K562 (cell line): ENCODE results near the gene PGS1. TPM values are rescaled to one million over a fixed set of nuclear protein-coding genes. Genes with fewer than 3 reads are reported as not detected.

Experiments
- ATAC-seq: fragments of 200-7000 bp; cut with Tn5 transposase; 3 replicates; pipeline ENCODE4 v1.9.1; 2020; ENCODE audit warnings: moderate library complexity
- BruUV-seq: library from RNA; stranded (reverse); fragments of 400-500 nt; replicated peaks from 2 replicates; lab custom pipeline; 2021; lab: Mats Ljungman, UMichigan
- CTCF ChIA-PET: fragments of 300-600 bp; formaldehyde crosslinking; extraction: SDS; loops from one replicate; lab custom pipeline; 2021; ENCODE audit warnings: low intra/inter-chr PET ratio; lab: Yijun Ruan, JAX
- POLR2A ChIA-PET: fragments of 300-600, 350-650 bp; sonication (Branson Sonifier 250); formaldehyde crosslinking; extraction: SDS; loops from one replicate; lab custom pipeline; 2021; ENCODE audit warnings: antibody characterized with exemption, inconsistent platforms; lab: Yijun Ruan, JAX
- DNase-seq, 4 experiments: peaks; one replicate each; pipeline versions ENCODE4 v3.0.0 to v3.0.0-alpha.2; 2011 to 2018; ENCODE audit warnings: low spot score in 3 of 4, mixed read lengths in 3 of 4; ENCODE audit errors: extremely low read depth in 1 of 4
- FAIRE-seq: peaks from 2 replicates; lab custom pipeline; 2011; peaks lifted over from hg19 to GRCh38; lab: Jason Lieb, UNC
- H2AFZ ChIP-seq: 2 replicates; pipeline ENCODE4 v1.6.0; 2011; ENCODE audit warnings: low read depth, low read length, control low read depth, inconsistent platforms
- H3K27ac ChIP-seq: fragments of 200-600 bp; 3 replicates; pipeline ENCODE4 v1.8.0; 2011; ENCODE audit warnings: low read depth, mild to moderate bottlenecking, control low read depth, inconsistent platforms, low read length, moderate library complexity, mixed read lengths; ENCODE audit errors: extremely low read depth
- H3K27me3 ChIP-seq, 2 experiments: fragments of 300-600 bp in 1 of 2; 2 replicates in 1 of 2; 3 replicates in 1 of 2; pipeline versions ENCODE4 v1.6.0 to v1.8.0; 2011; ENCODE audit warnings: inconsistent platforms in 2 of 2, low read length in 2 of 2, mild to moderate bottlenecking in 1 of 2, mixed read lengths in 1 of 2, moderate library complexity in 1 of 2; ENCODE audit not compliant: control insufficient read depth in 2 of 2, insufficient read depth in 2 of 2
- H3K36me3 ChIP-seq: fragments of 300-600 bp; 3 replicates; pipeline ENCODE4 v1.8.0; 2011; ENCODE audit warnings: mild to moderate bottlenecking, low read length, inconsistent platforms; ENCODE audit not compliant: control insufficient read depth, insufficient read depth
- H3K4me1 ChIP-seq, 2 experiments: fragments of 200-600 bp in 1 of 2; replicated peaks in 1 of 2; 2 replicates in 1 of 2; 3 replicates in 1 of 2; pipeline versions ENCODE4 v1.5.1 to v1.8.0; 2011; ENCODE audit warnings: inconsistent platforms in 2 of 2, low read length in 2 of 2, mild to moderate bottlenecking in 1 of 2, mixed read lengths in 1 of 2, moderate library complexity in 1 of 2; ENCODE audit not compliant: control insufficient read depth in 2 of 2, insufficient read depth in 2 of 2
- H3K4me2 ChIP-seq: 2 replicates; pipeline ENCODE4 v1.6.1; 2011; ENCODE audit warnings: low read length, control low read depth, inconsistent platforms, mixed read lengths; ENCODE audit not compliant: insufficient read depth
- H3K4me3 ChIP-seq: fragments of 200-600 bp; sonication (generic), shearing (Covaris generic); 2 replicates; pipeline ENCODE4 v1.5.1; 2016; ENCODE audit warnings: control low read depth, inconsistent platforms
- H3K79me2 ChIP-seq: fragments of 200-600 bp; 3 replicates; pipeline ENCODE4 v1.8.0; 2011; ENCODE audit warnings: low read length, inconsistent platforms; ENCODE audit not compliant: control insufficient read depth, insufficient read depth
- H3K9ac ChIP-seq, 2 experiments: 2 replicates each; pipeline versions ENCODE4 v1.6.0 to v1.6.1; 2011; ENCODE audit warnings: low read depth in 2 of 2, low read length in 2 of 2, control low read depth in 1 of 2, inconsistent platforms in 1 of 2, mild to moderate bottlenecking in 1 of 2, mixed read lengths in 1 of 2; ENCODE audit not compliant: insufficient read depth in 1 of 2
- H3K9me1 ChIP-seq: one replicate; pipeline ENCODE4 v1.6.0; 2011; ENCODE audit warnings: inconsistent platforms, mild to moderate bottlenecking, low read length, moderate library complexity; ENCODE audit not compliant: control insufficient read depth, insufficient read depth
- H3K9me3 ChIP-seq: replicated peaks from 2 replicates; pipeline ENCODE4 v1.5.1; 2011; ENCODE audit warnings: low read depth, low read length, inconsistent platforms; ENCODE audit not compliant: control insufficient read depth, insufficient read depth
- H4K20me1 ChIP-seq: replicated peaks from 2 replicates; pipeline ENCODE4 v1.6.1; 2011; ENCODE audit warnings: low read length, inconsistent platforms, mixed read lengths; ENCODE audit not compliant: control insufficient read depth, insufficient read depth
- IRF2 ChIP-seq: sonication (generic); formaldehyde crosslinking; IDR thresholded peaks from 2 replicates; pipeline ENCODE4 v1.8.1; 2022; ENCODE audit warnings: mild to moderate bottlenecking, missing genetic modification reagents
- ZNF408 ChIP-seq: fragments of 250-450 bp; sonication (Bioruptor Pico); IDR thresholded peaks from 2 replicates; pipeline ENCODE4 v1.4.0; 2020; ENCODE audit warnings: low read depth, mild to moderate bottlenecking, moderate library complexity
- WGBS: fragments of 100-300 bp; shearing (Covaris generic); methylation state at CpG from one replicate; pipeline ENCODE4 v1.1.6; 2016; ENCODE audit warnings: low coverage, mixed read lengths; ENCODE audit not compliant: insufficient coverage; ENCODE audit errors: missing lambda C conversion rate; 5-methylcytosine and 5-hydroxymethylcytosine counted together
- in situ Hi-C: fragments of 300-500 bp; cut with MboI; formaldehyde crosslinking; loops from 4 replicates; pipeline ENCODE4 v1.15.0; 2018; ENCODE audit warnings: inconsistent platforms, mixed read lengths
- intact Hi-C: fragments of 100-400 bp; cut with micrococcal nuclease; formaldehyde crosslinking; loops from 2 replicates; pipeline ENCODE4 v1.14.2; 2022
- polyA plus RNA-seq, 8 experiments: library from polyadenylated mRNA; depleted of rRNA in 4 of 8; stranded (reverse) in 5 of 8; unstranded in 3 of 8; fragments of >200 nt; fragmentation: Nextera tagmentation in 2 of 8; fragmentation: Illumina TruSeq in 1 of 8; extraction: Ambion mirVana in 2 of 8; extraction: Trizol in 1 of 8; gene quantifications; 2 replicates each; pipeline versions ENCODE4 v1.2.1 to v1.2.3, GENCODE V29; 2011 to 2014; ENCODE audit warnings: inconsistent platforms in 1 of 8, missing spikeins in 1 of 8
- total RNA-seq, 7 experiments: library from RNA; depleted of rRNA in 6 of 7; stranded (reverse); fragments of >200 nt in 6 of 7; fragmentation: Illumina TruSeq in 2 of 7; extraction: Trizol in 2 of 7; gene quantifications; 2 replicates each; pipeline versions ENCODE4 v1.2.1 to v1.2.3, GENCODE V29; 2011 to 2021; ENCODE audit warnings: low replicate concordance in 1 of 7
- TF ChIP-seq, protein P1 (sequence below): IDR thresholded peaks from 2 replicates; pipeline ENCODE4 v1.6.1; 2011; ENCODE audit not compliant: insufficient read length; ENCODE audit errors: extremely low read depth
- TF ChIP-seq, protein P2 (sequence below), 2 experiments: fragments of 450-650 bp; IDR thresholded peaks; 2 replicates each; pipeline ENCODE4 v1.6.1; 2016; ENCODE audit warnings: mild to moderate bottlenecking in 2 of 2, borderline replicate concordance in 1 of 2, low read depth in 1 of 2, moderate library complexity in 1 of 2

Gene PGS1
- total and polyA plus RNA-seq, 9 of the 15 experiments (the other 6 are each of a cell fraction or from before 2014, with no cell fraction given) = 1.3 to 39.4 (median 22.3) TPM

DNA sequence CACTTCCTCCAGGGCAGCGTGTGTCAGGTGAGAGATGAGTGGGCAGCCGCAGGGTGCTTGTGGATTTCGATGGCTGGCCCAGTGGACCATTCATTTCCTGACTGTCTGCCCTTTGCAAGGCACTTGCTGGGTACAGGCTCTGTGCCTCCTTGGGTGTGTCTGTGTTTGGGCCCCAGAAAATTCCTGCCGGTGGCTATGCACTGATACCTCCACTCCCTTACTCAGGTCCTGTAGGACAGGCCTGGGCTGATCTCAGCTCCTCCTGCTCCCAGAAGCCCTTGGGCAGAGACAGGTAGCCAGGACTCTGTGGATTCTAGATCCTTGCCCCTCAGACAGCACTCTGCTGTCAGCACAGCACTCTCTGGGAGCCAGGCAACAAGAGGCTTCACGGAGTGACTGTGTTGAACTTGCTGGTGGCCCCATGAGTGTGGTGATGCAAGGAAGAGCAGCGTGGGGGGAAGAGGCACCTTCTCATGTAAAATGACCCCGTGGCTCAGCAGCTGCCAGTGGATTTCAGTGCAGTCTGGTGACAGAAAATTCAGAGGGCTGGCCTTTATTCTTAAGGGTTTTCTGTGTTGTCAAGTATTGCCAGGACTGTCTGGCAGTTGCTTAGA lies 29.0 kb downstream of the PGS1 start:
- Histone ChIP-seq H3K27me3 (no peaks in the 10 kb centered on the region), H3K4me3 (no peak overlapping the region), H4K20me1 (peaks cover 48% of the 10 kb centered on the region), H3K4me2 (no peak overlapping the region), H3K9me3 (no peaks in the 10 kb centered on the region), H3K4me1 (peaks cover 20 to 23% of the 10 kb centered on the region in 2 experiments), H3K27ac (no peak overlapping the region), H3K36me3 (peaks cover 77% of the 10 kb centered on the region; the same call in 2 of the 3 replicates), H3K79me2 (peaks cover 28% of the 10 kb centered on the region), H3K9ac (peak overlapping the region in 1 of 2 experiments; percentile 56; a peak in 1 of 4 replicates), H3K9me1 (no peaks in the 10 kb centered on the region), H2AFZ (no peak overlapping the region)
- WGBS = 85% methylated on average over 7 of the region's 7 CpGs
- no peak for FAIRE-seq
- no TSS peak for BruUV-seq
- DNase-seq = no peak
- intact Hi-C loops (no loop called here), in situ Hi-C loops (no loop called here)
- ChIA-PET POLR2A (interaction anchor here (0.6 kb wide), 1 partner anchor 1490 kb away, joined by 3 read pairs; no protein-coding TSS in a partner anchor), CTCF (no interaction called here)
- ATAC-seq = no peak
- TF ChIP-seq, protein P1, sequence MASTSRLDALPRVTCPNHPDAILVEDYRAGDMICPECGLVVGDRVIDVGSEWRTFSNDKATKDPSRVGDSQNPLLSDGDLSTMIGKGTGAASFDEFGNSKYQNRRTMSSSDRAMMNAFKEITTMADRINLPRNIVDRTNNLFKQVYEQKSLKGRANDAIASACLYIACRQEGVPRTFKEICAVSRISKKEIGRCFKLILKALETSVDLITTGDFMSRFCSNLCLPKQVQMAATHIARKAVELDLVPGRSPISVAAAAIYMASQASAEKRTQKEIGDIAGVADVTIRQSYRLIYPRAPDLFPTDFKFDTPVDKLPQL = no peak
- TF ChIP-seq ZNF408 (CRISPR knock-in tag) = no peak

DNA sequence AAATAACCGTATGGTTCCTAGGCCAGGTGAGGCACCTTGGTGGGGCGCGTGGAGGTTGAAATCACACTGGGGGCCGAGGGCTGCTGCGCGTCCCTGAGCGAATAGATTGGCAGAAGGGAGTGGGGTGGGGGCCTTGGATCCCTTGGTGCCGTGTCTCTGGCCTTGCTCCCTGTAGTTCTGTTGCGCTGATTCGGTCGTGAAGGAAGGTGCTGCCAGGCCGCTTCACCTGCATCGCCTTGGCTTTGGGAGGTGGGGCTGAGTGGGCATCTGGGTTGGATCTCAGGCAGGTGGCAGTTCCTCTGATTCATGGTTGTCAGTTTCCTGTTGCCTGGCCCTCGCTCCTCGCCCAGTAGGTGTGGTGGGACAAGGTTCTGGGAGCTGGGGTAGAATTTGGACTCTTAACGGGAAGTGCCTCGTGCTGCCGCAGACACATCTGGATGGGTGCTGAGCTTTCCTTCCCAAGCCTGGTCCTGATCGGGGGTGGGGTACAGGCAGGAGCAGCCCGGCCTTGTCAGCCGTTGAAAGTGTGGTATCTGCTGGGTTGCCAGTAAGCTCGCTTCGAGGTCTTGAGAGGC lies 30.1 kb downstream of the PGS1 start:
- BruUV-seq = no TSS peak
- peaks cover 33% of the 10 kb centered on the region for H3K79me2 ChIP-seq
- DNase-seq = no peak
- peak overlapping the region in 1 of 2 experiments; percentile 65; a peak in 1 of 4 replicates for H3K9ac ChIP-seq
- peaks cover 3% of the 10 kb centered on the region for H3K9me1 ChIP-seq
- H3K4me1 ChIP-seq = peaks cover 30 to 32% of the 10 kb centered on the region in 2 experiments
- ATAC-seq = no peak
- H3K4me3 ChIP-seq = no peak overlapping the region
- no peak overlapping the region for H3K4me2 ChIP-seq
- 92% methylated on average over 23 of the region's 23 CpGs for WGBS
- POLR2A ChIA-PET = no interaction called here
- intact Hi-C loops = no loop called here
- in situ Hi-C loops = no loop called here
- no peak overlapping the region for H2AFZ ChIP-seq
- peaks cover 77% of the 10 kb centered on the region; the same call in 2 of the 3 replicates for H3K36me3 ChIP-seq
- CTCF ChIA-PET = no interaction called here
- H3K27ac ChIP-seq = no peak overlapping the region
- no peaks in the 10 kb centered on the region for H3K27me3 ChIP-seq
- H4K20me1 ChIP-seq = peaks cover 55% of the 10 kb centered on the region
- no peaks in the 10 kb centered on the region for H3K9me3 ChIP-seq
- FAIRE-seq = no peak
- TF ChIP-seq, protein P2, sequence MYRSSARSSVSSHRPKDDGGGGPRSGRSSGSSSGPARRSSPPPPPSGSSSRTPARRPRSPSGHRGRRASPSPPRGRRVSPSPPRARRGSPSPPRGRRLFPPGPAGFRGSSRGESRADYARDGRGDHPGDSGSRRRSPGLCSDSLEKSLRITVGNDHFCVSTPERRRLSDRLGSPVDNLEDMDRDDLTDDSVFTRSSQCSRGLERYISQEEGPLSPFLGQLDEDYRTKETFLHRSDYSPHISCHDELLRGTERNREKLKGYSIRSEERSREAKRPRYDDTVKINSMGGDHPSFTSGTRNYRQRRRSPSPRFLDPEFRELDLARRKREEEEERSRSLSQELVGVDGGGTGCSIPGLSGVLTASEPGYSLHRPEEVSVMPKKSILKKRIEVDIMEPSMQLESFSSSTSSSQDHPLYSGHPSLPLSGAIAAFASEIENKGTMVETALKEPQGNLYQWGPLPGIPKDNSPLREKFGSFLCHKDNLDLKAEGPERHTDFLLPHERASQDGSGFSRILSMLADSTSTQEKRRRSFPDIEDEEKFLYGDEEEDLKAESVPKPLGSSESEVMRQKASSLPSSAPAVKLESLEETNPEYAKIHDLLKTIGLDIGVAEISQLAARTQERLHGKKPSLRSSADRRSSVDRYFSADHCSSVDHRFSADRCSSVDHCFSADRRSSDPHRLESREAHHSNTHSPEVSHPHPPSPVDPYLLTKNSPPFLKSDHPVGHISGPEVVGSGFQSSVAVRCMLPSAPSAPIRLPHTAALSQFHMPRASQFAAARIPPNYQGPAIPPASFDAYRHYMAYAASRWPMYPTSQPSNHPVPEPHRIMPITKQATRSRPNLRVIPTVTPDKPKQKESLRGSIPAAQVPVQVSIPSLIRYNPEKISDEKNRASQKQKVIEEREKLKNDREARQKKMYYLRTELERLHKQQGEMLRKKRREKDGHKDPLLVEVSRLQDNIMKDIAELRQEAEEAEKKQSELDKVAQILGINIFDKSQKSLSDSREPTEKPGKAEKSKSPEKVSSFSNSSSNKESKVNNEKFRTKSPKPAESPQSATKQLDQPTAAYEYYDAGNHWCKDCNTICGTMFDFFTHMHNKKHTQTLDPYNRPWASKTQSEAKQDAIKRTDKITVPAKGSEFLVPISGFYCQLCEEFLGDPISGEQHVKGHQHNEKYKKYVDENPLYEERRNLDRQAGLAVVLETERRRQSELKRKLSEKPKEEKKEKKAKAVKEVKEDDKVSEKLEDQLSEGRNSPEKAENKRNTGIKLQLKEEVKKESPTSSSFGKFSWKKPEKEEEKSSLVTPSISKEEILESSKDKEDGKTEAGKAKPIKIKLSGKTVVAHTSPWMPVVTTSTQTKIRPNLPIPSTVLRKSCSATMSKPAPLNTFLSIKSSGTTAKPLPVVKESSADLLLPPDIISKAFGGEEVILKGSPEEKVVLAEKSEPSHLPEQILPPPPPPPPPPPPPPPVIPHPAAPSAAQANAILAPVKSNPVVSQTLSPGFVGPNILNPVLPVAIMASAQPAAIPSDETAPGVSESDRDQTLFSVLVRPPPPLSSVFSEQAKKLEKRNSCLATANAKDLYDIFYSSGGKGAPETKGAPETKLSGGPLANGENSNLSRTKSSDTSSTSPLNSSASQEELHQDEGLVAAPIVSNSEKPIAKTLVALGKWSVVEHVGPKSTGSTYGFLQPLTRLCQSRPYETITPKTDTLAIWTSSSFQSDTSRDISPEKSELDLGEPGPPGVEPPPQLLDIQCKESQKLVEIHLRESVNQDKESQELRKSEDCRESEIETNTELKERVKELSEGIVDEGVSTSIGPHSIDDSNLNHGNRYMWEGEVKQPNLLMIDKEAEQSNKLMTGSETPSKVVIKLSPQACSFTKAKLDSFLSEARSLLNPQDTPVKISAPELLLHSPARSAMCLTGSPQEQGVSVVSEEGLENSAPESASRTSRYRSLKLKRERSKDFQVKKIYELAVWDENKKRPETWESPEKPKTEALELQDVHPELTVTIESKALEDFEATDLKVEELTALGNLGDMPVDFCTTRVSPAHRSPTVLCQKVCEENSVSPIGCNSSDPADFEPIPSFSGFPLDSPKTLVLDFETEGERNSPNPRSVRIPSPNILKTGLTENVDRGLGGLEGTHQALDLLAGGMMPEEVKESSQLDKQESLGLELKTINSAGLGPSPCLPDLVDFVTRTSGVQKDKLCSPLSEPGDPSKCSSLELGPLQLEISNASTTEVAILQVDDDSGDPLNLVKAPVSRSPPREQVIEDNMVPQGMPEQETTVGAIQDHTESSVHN (IDR thresholded peaks at IDR 0.05; ENCODE audit: borderline replicate concordance in 1 of 2, low read depth in 1 of 2) = no peak
- peak; percentile 41; the same call in 1 of the 2 replicates for TF ChIP-seq IRF2
